ENCODE measurements around the gene RBM19. TPM values are rescaled to one million over a fixed set of nuclear protein-coding genes. Genes with fewer than 3 reads are reported as not detected.

The RBM19 gene
- total and polyA plus RNA-seq, 2 donors (not counting 1 experiment from before 2014, with no cell fraction given) = 10.5 to 16.5 TPM

DNA sequence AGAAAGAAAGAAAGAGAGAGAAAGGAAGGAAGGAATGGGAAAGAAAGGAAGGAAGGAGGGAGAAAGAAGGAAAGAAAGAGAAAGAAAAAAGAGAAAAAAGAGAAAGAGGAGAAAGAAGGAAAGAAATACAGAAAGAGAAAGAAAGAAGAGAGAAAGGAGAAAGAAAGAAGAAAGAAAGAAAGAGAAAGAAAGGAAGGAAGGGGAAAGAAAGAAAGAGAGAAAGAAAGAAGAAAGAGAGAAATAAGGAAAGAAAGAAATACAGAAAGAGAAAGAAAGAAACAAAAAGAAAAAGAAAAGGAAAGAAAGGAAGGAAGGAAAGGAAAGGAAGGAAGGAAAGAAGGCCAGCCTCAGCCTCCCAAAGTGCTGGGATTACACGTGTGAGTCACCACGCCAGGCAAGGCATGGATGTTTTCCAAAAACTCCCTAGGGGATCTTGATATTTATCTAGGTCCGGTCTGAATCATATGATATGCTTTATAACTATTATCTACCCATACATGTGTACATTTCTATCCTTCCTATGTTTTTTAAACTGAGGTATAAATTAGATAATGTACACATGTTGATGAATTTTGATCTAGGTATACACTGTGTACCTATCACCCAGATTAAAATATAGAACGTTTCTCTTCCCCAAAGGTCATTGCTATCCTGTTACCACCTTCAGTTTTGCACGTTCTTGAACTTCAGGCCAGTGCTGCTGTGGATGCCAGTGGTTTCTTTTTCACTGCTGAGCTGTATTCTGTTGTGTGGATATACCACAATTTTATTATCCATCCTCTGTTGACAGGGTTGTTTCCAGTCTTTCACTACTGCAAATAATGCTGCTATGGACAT, 177.9 kb downstream of the RBM19 start:
- Histone ChIP-seq H3K9me3 (ENCODE audit: control insufficient read depth, insufficient read depth, low read depth, low read length) (no peaks in the 10 kb centered on the region), H3K4me2 (ENCODE audit: extremely low read depth, insufficient read depth, low read length) (no peak overlapping the region), H2AFZ (ENCODE audit: low read length) (no peak overlapping the region), H3K9ac (ENCODE audit: insufficient read depth, low read length) (no peak overlapping the region), H3K36me3 (ENCODE audit: control insufficient read depth, insufficient read depth, low read length) (no peaks in the 10 kb centered on the region), H3K79me2 (ENCODE audit: control insufficient read depth, insufficient read depth, low read length) (no peaks in the 10 kb centered on the region), H4K20me1 (ENCODE audit: control insufficient read depth, extremely low read depth, insufficient read depth, low read length) (no peaks in the 10 kb centered on the region), H3K27ac (ENCODE audit: insufficient read depth, low read length) (no peak overlapping the region), H3K4me3 (replicated peaks in 1 of 4; ENCODE audit: control extremely low read depth in 1 of 4, insufficient read depth in 1 of 4, low read depth in 3 of 4, low read length in 4 of 4) (no peak overlapping the region), H3K4me1 (ENCODE audit: control insufficient read depth, extremely low read depth, insufficient read depth, low read length) (no peaks in the 10 kb centered on the region), H3K27me3 (ENCODE audit: control insufficient read depth, insufficient read depth, low read length) (peaks cover 2% of the 10 kb centered on the region)
- DNase-seq (ENCODE audit: low read depth in 2 of 2) = peak; percentile 11 to 12
- no peak for TF ChIP-seq EZH2 (IDR thresholded peaks at IDR 0.05; ENCODE audit: low read length, missing control alignments)

DNA sequence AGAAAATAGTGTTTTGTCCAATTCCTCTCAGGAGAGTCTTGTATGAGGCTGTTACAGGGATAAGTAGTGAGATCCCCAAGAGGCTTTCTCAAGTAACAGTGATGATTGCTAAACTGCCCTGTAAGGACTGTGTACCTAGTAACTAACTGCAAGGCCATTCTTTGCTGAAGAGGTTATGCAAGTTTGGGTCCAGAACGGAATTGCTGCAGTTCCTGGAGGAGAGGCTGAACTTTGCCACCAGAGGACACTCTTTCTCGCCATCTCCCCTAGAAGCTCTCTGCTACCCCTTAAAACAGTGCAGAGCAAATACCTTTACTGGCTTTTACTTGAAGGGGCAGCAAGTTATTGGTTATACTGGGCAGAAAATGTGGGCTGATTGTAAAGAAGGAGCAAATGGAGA, 180.0 kb downstream of the RBM19 start:
- DNase-seq (ENCODE audit: low read depth in 2 of 2) = no peak
- Histone ChIP-seq H2AFZ (ENCODE audit: low read length) (no peak overlapping the region), H3K9me3 (ENCODE audit: control insufficient read depth, insufficient read depth, low read depth, low read length) (no peaks in the 10 kb centered on the region), H3K4me2 (ENCODE audit: extremely low read depth, insufficient read depth, low read length) (no peak overlapping the region), H3K36me3 (ENCODE audit: control insufficient read depth, insufficient read depth, low read length) (no peaks in the 10 kb centered on the region), H3K27ac (ENCODE audit: insufficient read depth, low read length) (no peak overlapping the region), H3K27me3 (ENCODE audit: control insufficient read depth, insufficient read depth, low read length) (peaks cover 2% of the 10 kb centered on the region), H3K4me1 (ENCODE audit: control insufficient read depth, extremely low read depth, insufficient read depth, low read length) (no peaks in the 10 kb centered on the region), H3K9ac (ENCODE audit: insufficient read depth, low read length) (no peak overlapping the region), H3K79me2 (ENCODE audit: control insufficient read depth, insufficient read depth, low read length) (no peaks in the 10 kb centered on the region), H4K20me1 (ENCODE audit: control insufficient read depth, extremely low read depth, insufficient read depth, low read length) (no peaks in the 10 kb centered on the region), H3K4me3 (replicated peaks in 1 of 4; ENCODE audit: control extremely low read depth in 1 of 4, insufficient read depth in 1 of 4, low read depth in 3 of 4, low read length in 4 of 4) (no peak overlapping the region)
- TF ChIP-seq EZH2 (IDR thresholded peaks at IDR 0.05; ENCODE audit: low read length, missing control alignments) (no peak), CTCF (conservative IDR thresholded peaks at IDR 0.05 in 1 of 2, IDR thresholded peaks at IDR 0.05 in 1 of 2; ENCODE audit: low read depth in 1 of 2, low read length in 2 of 2) (no peak)

DNA sequence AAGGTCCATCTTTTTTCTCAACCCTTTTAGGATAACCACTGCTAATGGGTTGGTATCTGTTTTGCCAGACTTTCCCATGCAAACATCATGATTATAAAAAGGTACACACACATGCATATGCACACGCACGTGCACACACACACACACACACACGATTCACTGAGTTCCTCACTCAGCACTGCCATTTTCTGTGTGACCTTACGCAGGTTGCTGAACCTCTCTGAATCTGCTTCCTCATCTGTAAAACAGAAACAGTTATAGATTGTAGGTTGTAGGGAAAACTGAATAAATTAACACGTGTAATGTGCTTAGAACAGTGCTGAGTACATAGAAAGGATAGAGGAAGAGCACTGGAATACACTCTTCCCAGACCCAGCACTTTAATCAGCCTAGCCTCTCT, 182.3 kb downstream of the RBM19 start:
- DNase-seq (ENCODE audit: low read depth in 2 of 2) = no peak
- Histone ChIP-seq H3K36me3 (ENCODE audit: control insufficient read depth, insufficient read depth, low read length) (no peaks in the 10 kb centered on the region), H3K4me1 (ENCODE audit: control insufficient read depth, extremely low read depth, insufficient read depth, low read length) (no peaks in the 10 kb centered on the region), H2AFZ (ENCODE audit: low read length) (no peak overlapping the region), H3K9ac (ENCODE audit: insufficient read depth, low read length) (no peak overlapping the region), H3K27ac (ENCODE audit: insufficient read depth, low read length) (no peak overlapping the region), H3K9me3 (ENCODE audit: control insufficient read depth, insufficient read depth, low read depth, low read length) (no peaks in the 10 kb centered on the region), H3K27me3 (ENCODE audit: control insufficient read depth, insufficient read depth, low read length) (peaks cover 2% of the 10 kb centered on the region), H3K4me3 (replicated peaks in 1 of 4; ENCODE audit: control extremely low read depth in 1 of 4, insufficient read depth in 1 of 4, low read depth in 3 of 4, low read length in 4 of 4) (no peak overlapping the region), H3K79me2 (ENCODE audit: control insufficient read depth, insufficient read depth, low read length) (no peaks in the 10 kb centered on the region), H3K4me2 (ENCODE audit: extremely low read depth, insufficient read depth, low read length) (no peak overlapping the region), H4K20me1 (ENCODE audit: control insufficient read depth, extremely low read depth, insufficient read depth, low read length) (no peaks in the 10 kb centered on the region)
- TF ChIP-seq CTCF (conservative IDR thresholded peaks at IDR 0.05 in 1 of 2, IDR thresholded peaks at IDR 0.05 in 1 of 2; ENCODE audit: low read depth in 1 of 2, low read length in 2 of 2) = no peak
